Cardiac fibroblast (primary cell): ENCODE measurements around the gene PBOV1.

ENCODE experiments used
- DNase-seq, 2 donors: peaks; one replicate each; pipeline versions ENCODE4 v3.0.0 to v3.0.0-alpha.2; 2010; ENCODE audit warnings: low read depth in 2 of 2
- H3K4me3 ChIP-seq, 2 donors: replicated peaks in 1 of 2; 1 replicate in 1 of 2; 2 replicates in 1 of 2; pipeline ENCODE4 v1.5.1; 2011; ENCODE audit warnings: low read depth in 2 of 2, low read length in 2 of 2, mild to moderate bottlenecking in 2 of 2, moderate library complexity in 1 of 2
- CTCF ChIP-seq: IDR thresholded peaks from one replicate; pipeline ENCODE4 v1.5.1; 2011; ENCODE audit warnings: low read depth, mild to moderate bottlenecking, low read length, inconsistent platforms

Gene PBOV1

GRCh38 chr6:138198430-138199091, 19.7 kb downstream of the PBOV1 start:
- TF ChIP-seq CTCF, result no peak
- DNase-seq, result no peak
- no peak overlapping the region for H3K4me3 ChIP-seq

DNA sequence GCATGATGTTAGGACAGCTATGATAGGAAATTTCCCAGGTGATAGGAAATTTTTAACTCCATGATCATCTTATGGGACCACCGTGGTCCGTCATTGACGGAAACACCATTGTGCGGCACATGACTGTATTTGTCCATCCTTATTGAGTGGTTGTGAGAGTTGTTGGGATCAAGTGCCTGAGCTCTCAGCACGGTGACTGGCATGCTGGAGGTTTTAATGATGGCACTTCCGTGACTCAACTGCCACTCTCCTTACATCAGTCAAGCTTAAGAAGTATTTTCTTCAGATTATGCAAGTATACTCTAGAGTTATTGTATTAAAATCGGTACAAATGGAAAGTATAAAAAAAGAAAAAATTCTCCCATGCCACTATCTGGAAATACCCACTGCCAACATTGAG, 20.7 kb downstream of the PBOV1 start:
- H3K4me3 ChIP-seq, result no peak overlapping the region
- TF ChIP-seq CTCF, result no peak
- DNase-seq, result no peak

DNA sequence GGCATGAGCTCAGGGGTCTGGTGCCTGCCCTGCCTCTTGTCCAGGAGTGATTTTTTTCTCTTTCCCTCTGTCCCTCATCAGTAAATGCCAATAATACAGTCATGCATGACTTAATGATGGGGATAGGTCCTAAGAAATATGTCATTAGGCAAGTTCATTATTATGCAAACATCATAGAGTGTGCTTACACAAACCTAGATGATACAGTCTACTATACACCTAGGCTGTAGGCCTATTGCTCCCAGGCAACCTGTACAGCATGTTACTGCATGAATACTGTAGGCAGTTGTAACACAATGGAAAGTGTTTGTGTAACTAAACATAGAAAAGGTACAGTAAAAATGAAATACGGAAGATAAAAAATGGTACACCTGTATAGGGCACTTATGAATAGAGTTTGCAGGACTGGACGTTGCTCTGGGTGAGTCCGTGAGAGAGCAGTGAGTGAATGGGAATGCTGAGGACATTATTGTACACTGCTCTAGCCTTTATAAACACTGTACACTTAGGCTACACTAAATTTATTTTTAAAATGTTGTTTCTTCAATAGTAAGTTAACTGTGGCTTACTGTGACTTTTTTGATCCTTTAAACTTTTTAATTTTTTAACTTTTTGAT, 22.1 kb downstream of the PBOV1 start:
- TF ChIP-seq CTCF, result no peak
- H3K4me3 ChIP-seq, result no peak overlapping the region

DNA sequence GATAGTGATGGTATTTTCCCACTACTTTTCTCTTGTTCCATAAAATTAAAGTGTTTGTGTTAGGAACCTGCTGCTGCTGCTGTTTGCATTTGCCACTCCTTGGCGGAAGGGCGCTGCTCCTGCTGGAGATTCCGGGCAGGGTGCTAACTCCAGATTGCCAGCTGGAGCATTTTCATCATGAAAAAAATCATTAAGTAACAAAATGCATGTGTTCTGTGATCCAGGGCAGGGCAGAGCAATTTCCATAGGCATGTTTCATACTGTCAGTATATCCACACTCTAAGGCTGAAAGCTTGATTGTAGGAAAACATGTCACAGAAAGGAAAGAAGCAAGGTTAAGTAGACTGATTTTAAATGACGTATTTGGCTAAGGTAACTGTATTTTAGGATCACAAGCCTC, 24.0 kb downstream of the PBOV1 start:
- no peak for TF ChIP-seq CTCF
- no peak overlapping the region for H3K4me3 ChIP-seq
- no peak for DNase-seq

More for the DNA sequence above, 22.1 kb downstream of the PBOV1 start:
- DNase-seq, result no peak

- no peak overlapping the region for H3K4me3 ChIP-seq
- TF ChIP-seq CTCF, result no peak
- no peak for DNase-seq
These were observed 29.9 kb downstream of the PBOV1 start for GRCh38 chr6:138188278-138188941.

DNA sequence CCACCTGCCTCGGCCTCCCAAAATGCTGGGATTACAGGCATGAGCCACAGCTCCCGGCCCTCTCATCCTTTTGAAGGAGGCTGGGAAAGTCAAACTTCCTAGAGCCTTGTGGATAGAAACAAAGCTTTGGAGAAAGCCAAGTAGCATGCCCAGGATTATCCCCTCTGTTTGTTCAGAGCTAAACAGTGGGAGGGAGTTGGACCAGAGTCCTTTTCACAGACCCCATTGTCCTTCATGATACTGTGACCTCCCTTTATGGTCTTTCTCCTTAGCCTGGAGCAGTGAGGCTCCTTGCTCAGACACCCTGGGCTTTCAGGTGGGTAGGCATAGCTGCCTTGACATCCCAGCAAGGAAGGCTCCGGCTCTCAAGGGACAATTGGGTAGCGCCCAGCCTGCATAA, 31.1 kb downstream of the PBOV1 start:
- no peak for TF ChIP-seq CTCF
- DNase-seq, result no peak
- H3K4me3 ChIP-seq, result no peak overlapping the region
